ENCODE results near the gene CFHR5. TPM values are rescaled to one million over a fixed set of nuclear protein-coding genes. Genes with fewer than 3 reads are reported as not detected.

Gene CFHR5
- total RNA-seq, 6 experiments from 2014 or later = not detected

- Mint-ChIP-seq H3K4me3 (no peak overlapping the region), H3K27ac (no peak overlapping the region), H3K9me3 (no peaks in the 10 kb centered on the region), H3K4me1 (ENCODE audit: low read depth) (peaks cover 13% of the 10 kb centered on the region), H3K36me3 (ENCODE audit: low read depth) (no peaks in the 10 kb centered on the region), H3K27me3 (ENCODE audit: insufficient read depth) (peaks cover 1% of the 10 kb centered on the region; the same call in 1 of the 2 replicates)
- DNase-seq = no peak
- TF ChIP-seq CTCF (IDR thresholded peaks at IDR 0.05) = no peak
Observed at GRCh38 chr1:196993916-196994315, 16.6 kb downstream of the CFHR5 start.

- H3K4me3 Mint-ChIP-seq = no peak overlapping the region
- TF ChIP-seq CTCF (IDR thresholded peaks at IDR 0.05) = 0 out of 2 replicates have a peak, but pooled peaks have one; percentile 7
- peak; percentile 49 for DNase-seq
- no peaks in the 10 kb centered on the region for H3K9me3 Mint-ChIP-seq
- H3K27ac Mint-ChIP-seq = no peak overlapping the region
- peaks cover 13% of the 10 kb centered on the region for H3K4me1 Mint-ChIP-seq (ENCODE audit: low read depth)
- no peaks in the 10 kb centered on the region for H3K27me3 Mint-ChIP-seq (ENCODE audit: insufficient read depth)
- H3K36me3 Mint-ChIP-seq (ENCODE audit: low read depth) = no peaks in the 10 kb centered on the region
Observed at GRCh38 chr1:196997423-196997822, 20.1 kb downstream of the CFHR5 start.

- no peak overlapping the region for H3K4me3 Mint-ChIP-seq
- peaks cover 10% of the 10 kb centered on the region for H3K4me1 Mint-ChIP-seq (ENCODE audit: low read depth)
- no peak for TF ChIP-seq CTCF (IDR thresholded peaks at IDR 0.05)
Observed at GRCh38 chr1:197001828-197002227, 24.5 kb downstream of the CFHR5 start.

GRCh38 chr1:197003132-197003531, 25.8 kb downstream of the CFHR5 start:
- no peaks in the 10 kb centered on the region for H3K4me1 Mint-ChIP-seq (ENCODE audit: low read depth)
- no peak overlapping the region for H3K27ac Mint-ChIP-seq
- no peaks in the 10 kb centered on the region for H3K27me3 Mint-ChIP-seq (ENCODE audit: insufficient read depth)
- no peak for TF ChIP-seq CTCF (IDR thresholded peaks at IDR 0.05)
- DNase-seq = no peak
- H3K9me3 Mint-ChIP-seq = no peaks in the 10 kb centered on the region
- no peak overlapping the region for H3K4me3 Mint-ChIP-seq
- H3K36me3 Mint-ChIP-seq (ENCODE audit: low read depth) = no peaks in the 10 kb centered on the region

More at GRCh38 chr1:197001828-197002227, 24.5 kb downstream of the CFHR5 start:
- H3K27me3 Mint-ChIP-seq (ENCODE audit: insufficient read depth) = no peaks in the 10 kb centered on the region
- DNase-seq = no peak
- no peaks in the 10 kb centered on the region for H3K9me3 Mint-ChIP-seq
- H3K27ac Mint-ChIP-seq = no peak overlapping the region
- no peaks in the 10 kb centered on the region for H3K36me3 Mint-ChIP-seq (ENCODE audit: low read depth)

GRCh38 chr1:197008861-197009260, 31.5 kb downstream of the CFHR5 start:
- Mint-ChIP-seq H3K4me1 (ENCODE audit: low read depth) (no peaks in the 10 kb centered on the region), H3K9me3 (no peaks in the 10 kb centered on the region; the same call in 1 of the 2 replicates), H3K27ac (no peak overlapping the region), H3K4me3 (no peak overlapping the region), H3K36me3 (ENCODE audit: low read depth) (peaks cover 5% of the 10 kb centered on the region; the same call in 1 of the 2 replicates), H3K27me3 (ENCODE audit: insufficient read depth) (no peaks in the 10 kb centered on the region; the same call in 1 of the 2 replicates)
- TF ChIP-seq CTCF (IDR thresholded peaks at IDR 0.05) = no peak
- DNase-seq = no peak

GRCh38 chr1:197011614-197012013, 34.3 kb downstream of the CFHR5 start:
- H3K27me3 Mint-ChIP-seq (ENCODE audit: insufficient read depth) = no peaks in the 10 kb centered on the region; the same call in 1 of the 2 replicates
- H3K36me3 Mint-ChIP-seq (ENCODE audit: low read depth) = peaks cover 5% of the 10 kb centered on the region; the same call in 1 of the 2 replicates
- H3K4me3 Mint-ChIP-seq = no peak overlapping the region
- no peak for TF ChIP-seq CTCF (IDR thresholded peaks at IDR 0.05)
- H3K4me1 Mint-ChIP-seq (ENCODE audit: low read depth) = no peaks in the 10 kb centered on the region
- DNase-seq = no peak
- no peak overlapping the region for H3K27ac Mint-ChIP-seq
- H3K9me3 Mint-ChIP-seq = no peaks in the 10 kb centered on the region; the same call in 1 of the 2 replicates
